Uterus (tissue), 4 donors: ENCODE measurements around the gene DTX4. TPM values are rescaled to one million over a fixed set of nuclear protein-coding genes. Genes with fewer than 3 reads are reported as not detected.

Source experiments
- DNase-seq, 2 donors: peaks; one replicate each; pipeline ENCODE4 v3.0.0-alpha.2; 2019 to 2020
- H3K27ac ChIP-seq, 2 donors: fragments of 200-600 bp; sonication (generic); 1 replicate in 1 of 2; 2 replicates in 1 of 2; pipeline ENCODE4 v1.5.1; 2016 to 2018
- H3K27me3 ChIP-seq, 2 donors: fragments of 200-600 bp; sonication (generic); one replicate each; pipeline ENCODE4 v1.5.1; 2018 to 2019; ENCODE audit warnings: control low read depth in 1 of 2
- H3K36me3 ChIP-seq, 2 donors: fragments of 200-600 bp; sonication (generic); one replicate each; pipeline ENCODE4 v1.5.1; 2019; ENCODE audit warnings: control low read depth in 1 of 2
- H3K4me1 ChIP-seq, 2 donors: fragments of 200-600 bp; sonication (generic); one replicate each; pipeline ENCODE4 v1.5.1; 2018 to 2019; ENCODE audit warnings: control low read depth in 1 of 2
- H3K4me3 ChIP-seq, 2 donors: fragments of 200-600 bp; sonication (generic); 1 replicate in 1 of 2; 2 replicates in 1 of 2; pipeline ENCODE4 v1.5.1; 2018 to 2019; ENCODE audit warnings: mild to moderate bottlenecking in 1 of 2
- H3K9me3 ChIP-seq, 2 donors: fragments of 200-600 bp; sonication (generic); one replicate each; pipeline ENCODE4 v1.5.1; 2019; ENCODE audit warnings: control low read depth in 1 of 2
- POLR2A ChIP-seq, 2 donors: fragments of 450-650 bp; IDR thresholded peaks; one replicate each; pipeline ENCODE4 v1.6.1; 2016; ENCODE audit warnings: antibody characterized with exemption in 2 of 2, mild to moderate bottlenecking in 1 of 2, moderate library complexity in 1 of 2
- intact Hi-C: fragments of 100-400 bp; cut with DNase I; formaldehyde crosslinking; loops from one replicate; pipeline ENCODE4 v1.15.1; 2023; ENCODE audit warnings: low total_unique reads
- total RNA-seq, 4 donors: library from RNA; depleted of rRNA in 3 of 4; stranded (reverse); fragments of >200 nt in 3 of 4; gene quantifications; one replicate each; pipeline versions ENCODE4 v1.1.0 to v1.2.4, GENCODE V29; 2014 to 2023
- TF ChIP-seq, protein P1 (sequence below), 4 experiments: fragments of 200-600 bp in 2 of 4; fragments of 450-650 bp in 2 of 4; sonication (generic) in 2 of 4; IDR thresholded peaks; one replicate each; pipeline ENCODE4 v1.5.1; 2016 to 2019; ENCODE audit warnings: antibody characterized with exemption in 4 of 4, mild to moderate bottlenecking in 2 of 4, moderate library complexity in 1 of 4
- donor health status: DM: yes; HTN: yes; CAD: no.

The DTX4 gene
- total RNA-seq, 4 donors from 2014 or later: 3.2 to 17.8 (median 9.2) TPM

DNA sequence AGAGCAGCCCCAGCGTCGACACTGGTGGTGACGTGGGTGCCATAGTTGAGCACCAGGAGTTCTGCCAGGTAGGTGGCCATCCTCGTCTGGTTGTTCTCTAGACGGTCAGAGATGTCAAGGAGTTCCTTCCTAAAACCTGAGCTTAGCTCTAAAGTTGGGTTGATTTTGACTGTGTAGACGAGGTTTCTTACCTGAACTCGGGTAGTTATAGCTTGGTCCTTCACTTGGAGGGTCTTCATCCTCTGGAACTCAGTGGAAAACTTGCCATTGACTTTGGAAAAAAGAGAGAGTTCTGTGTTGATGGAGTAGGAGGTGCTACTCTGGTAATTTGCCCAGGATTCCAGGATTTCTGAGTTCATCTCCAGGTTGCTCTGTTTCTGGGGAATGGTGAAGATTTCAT is 40.3 kb downstream of the DTX4 start:
- intact Hi-C loops: no loop called here
- TF ChIP-seq, protein P1, sequence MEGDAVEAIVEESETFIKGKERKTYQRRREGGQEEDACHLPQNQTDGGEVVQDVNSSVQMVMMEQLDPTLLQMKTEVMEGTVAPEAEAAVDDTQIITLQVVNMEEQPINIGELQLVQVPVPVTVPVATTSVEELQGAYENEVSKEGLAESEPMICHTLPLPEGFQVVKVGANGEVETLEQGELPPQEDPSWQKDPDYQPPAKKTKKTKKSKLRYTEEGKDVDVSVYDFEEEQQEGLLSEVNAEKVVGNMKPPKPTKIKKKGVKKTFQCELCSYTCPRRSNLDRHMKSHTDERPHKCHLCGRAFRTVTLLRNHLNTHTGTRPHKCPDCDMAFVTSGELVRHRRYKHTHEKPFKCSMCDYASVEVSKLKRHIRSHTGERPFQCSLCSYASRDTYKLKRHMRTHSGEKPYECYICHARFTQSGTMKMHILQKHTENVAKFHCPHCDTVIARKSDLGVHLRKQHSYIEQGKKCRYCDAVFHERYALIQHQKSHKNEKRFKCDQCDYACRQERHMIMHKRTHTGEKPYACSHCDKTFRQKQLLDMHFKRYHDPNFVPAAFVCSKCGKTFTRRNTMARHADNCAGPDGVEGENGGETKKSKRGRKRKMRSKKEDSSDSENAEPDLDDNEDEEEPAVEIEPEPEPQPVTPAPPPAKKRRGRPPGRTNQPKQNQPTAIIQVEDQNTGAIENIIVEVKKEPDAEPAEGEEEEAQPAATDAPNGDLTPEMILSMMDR (IDR thresholded peaks at IDR 0.05): no peak
- no peak for TF ChIP-seq POLR2A (IDR thresholded peaks at IDR 0.05)
- Histone ChIP-seq H3K27ac (no peak overlapping the region), H3K36me3 (no peaks in the 10 kb centered on the region), H3K4me3 (no peak overlapping the region), H3K4me1 (no peaks in the 10 kb centered on the region), H3K27me3 (no peaks in the 10 kb centered on the region), H3K9me3 (no peaks in the 10 kb centered on the region)
- DNase-seq: no peak

DNA sequence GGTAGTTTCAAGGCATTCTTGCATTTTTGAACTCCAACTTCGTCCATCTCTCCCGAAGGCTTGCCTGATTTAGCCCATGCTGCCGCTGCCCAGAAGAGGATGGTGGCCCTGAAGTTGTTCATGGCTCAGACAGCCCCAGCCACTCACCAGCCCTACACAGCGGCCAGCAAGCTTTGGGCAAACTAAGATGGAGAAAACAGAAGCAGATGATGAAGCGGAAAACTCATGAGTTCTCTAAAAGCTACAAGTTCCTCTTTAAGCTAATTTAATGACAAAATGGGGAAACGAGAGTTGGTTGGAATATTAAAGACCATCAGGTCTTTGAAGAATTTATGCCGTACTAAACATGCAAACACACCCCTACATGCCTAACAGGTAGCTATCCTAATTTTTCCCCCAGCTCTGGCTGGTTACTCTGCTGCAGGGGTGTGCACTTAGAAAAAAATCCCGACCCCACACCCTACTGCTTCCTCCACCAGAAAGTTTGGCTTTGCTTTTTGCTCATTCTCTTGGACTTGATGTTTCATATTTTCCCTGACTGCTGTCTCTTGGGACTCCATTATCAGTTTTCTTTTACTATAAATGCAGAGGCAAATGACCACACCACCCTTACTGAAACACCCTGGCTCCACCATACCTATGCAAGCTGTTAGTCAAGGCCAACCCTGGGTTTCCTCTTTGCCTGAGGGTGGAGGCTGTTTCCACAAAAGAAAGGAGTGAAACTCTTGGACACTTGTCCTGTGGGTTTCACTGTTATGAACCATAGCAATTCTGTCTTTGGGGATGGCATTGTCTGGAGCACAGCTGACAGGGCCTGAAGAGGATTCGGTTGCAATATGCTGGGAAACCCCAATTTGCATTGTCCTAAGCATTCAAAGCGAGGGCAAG is 41.1 kb downstream of the DTX4 start, which contains the start of gene MPEG1:
TSS of gene MPEG1 (minus strand) at position 184 of the 888 bp plus-strand sequence. CDS start at position 122, 62 bp downstream.
- Histone ChIP-seq H3K4me3 (no peak within 1 kb of the TSS), H3K4me1 (no peaks in the 10 kb centered on the region), H3K27ac (no peak within 1 kb of the TSS), H3K36me3 (no peaks in the 10 kb centered on the region), H3K9me3 (no peaks in the 10 kb centered on the region), H3K27me3 (no peaks in the 10 kb centered on the region)
- DNase-seq: no peak
- TF ChIP-seq POLR2A (IDR thresholded peaks at IDR 0.05): no peak
- TF ChIP-seq, protein P1 (IDR thresholded peaks at IDR 0.05): no peak
- intact Hi-C loops: no loop called here

DNA sequence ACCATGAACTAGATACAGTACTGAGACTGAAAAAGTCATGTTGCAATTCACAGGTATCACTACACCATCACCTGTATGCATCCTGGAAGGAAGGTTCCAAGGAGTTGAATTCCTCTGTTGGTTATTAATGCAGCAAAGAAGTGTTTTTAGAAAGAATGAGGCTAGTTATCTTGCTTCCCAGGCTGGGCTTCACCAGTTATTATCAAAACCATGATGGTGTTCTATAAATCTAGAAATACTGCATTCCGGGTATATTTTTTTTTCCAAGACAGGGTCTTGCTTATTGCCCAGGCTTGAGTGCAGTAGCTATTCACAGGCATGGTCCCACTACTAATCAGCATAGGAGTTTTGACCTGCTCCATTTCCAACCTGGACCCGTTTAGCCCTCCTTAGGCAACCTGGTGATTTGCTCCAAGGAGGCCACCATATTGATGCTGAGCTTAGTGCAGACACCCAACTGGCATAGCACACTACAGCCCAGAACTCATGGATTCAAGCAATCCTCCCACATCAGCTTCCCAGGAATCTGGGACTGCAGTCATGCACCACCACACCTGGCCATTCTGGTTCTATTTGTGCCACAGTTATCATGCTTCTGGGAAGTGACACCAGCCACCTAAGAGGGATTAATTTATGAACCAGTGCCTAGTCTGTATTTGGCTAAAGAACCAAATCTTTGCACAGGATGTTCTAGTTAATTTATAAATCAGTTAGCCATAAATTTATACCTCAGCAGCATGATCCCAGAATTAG is 42.4 kb downstream of the DTX4 start:
- no peak for TF ChIP-seq POLR2A (IDR thresholded peaks at IDR 0.05)
- TF ChIP-seq, protein P1 (IDR thresholded peaks at IDR 0.05): no peak
- no peak for DNase-seq
- no peak overlapping the region for H3K27ac ChIP-seq
- no peak overlapping the region for H3K4me3 ChIP-seq
- H3K4me1 ChIP-seq: no peaks in the 10 kb centered on the region
- no peaks in the 10 kb centered on the region for H3K27me3 ChIP-seq
- intact Hi-C loops: no loop called here
- H3K36me3 ChIP-seq: no peaks in the 10 kb centered on the region
- no peaks in the 10 kb centered on the region for H3K9me3 ChIP-seq

DNA sequence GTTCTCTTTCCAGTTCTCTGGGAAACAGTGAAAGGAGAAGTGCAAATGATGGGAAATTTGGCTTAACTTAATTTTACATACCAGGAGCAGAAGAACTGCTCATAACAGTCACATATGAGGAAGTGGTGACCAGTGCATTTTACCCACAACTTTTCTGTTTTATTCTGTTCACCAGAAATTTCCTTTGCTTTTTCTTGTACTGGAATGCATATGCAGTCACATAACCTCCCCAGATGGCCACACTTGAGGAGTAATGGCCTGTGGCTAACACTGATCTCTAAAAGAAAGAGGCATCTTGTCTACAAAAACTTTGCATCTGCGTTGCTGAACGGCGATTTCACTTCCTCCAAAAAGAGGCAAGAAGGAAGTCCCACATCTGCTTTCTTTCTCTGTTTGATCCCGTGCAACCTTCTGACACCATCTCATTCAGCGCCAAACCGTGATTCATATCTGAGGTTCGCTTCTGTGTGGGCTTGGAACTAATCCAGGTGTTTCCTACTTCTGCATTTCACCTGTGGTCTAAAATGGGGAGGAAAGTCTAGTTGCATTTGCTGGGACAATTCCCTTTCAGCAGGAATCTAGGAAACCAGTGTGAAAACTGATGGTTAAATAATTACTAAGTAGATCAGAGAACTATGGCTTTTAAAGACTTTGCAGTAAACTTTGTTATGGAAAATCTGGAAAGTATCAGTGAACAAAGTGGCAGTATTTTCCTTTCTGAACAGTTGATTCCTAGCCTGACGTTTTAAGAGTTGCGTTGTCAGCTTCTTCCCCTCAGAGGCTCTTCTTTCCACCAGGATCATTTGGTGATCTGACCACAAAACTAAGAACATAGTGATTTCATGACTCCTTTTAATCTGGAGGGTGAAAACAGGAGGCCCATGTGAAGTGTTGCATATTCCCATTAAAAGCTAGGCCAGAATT is 45.0 kb downstream of the DTX4 start:
- Histone ChIP-seq H3K9me3 (no peaks in the 10 kb centered on the region), H3K27me3 (no peaks in the 10 kb centered on the region), H3K36me3 (no peaks in the 10 kb centered on the region), H3K4me3 (no peak overlapping the region), H3K27ac (peak overlapping the region; percentile 53 to 60), H3K4me1 (no peaks in the 10 kb centered on the region)
- TF ChIP-seq POLR2A (IDR thresholded peaks at IDR 0.05): no peak
- TF ChIP-seq, protein P1 (IDR thresholded peaks at IDR 0.05): no peak
- DNase-seq: peak; percentile 52 to 74
- intact Hi-C loops: no loop called here
